ENCODE data around the gene B4GALT3.

Gene B4GALT3

GRCh38 chr1:161190962-161191521, 13.7 kb upstream of the B4GALT3 start:
- in situ Hi-C loops (cut with MboI; ENCODE audit: low sequenced_read_pairs): no loop called here

GRCh38 chr1:161189036-161189435, 11.7 kb upstream of the B4GALT3 start:
- in situ Hi-C loops (cut with MboI; ENCODE audit: low sequenced_read_pairs): no loop called here

DNA sequence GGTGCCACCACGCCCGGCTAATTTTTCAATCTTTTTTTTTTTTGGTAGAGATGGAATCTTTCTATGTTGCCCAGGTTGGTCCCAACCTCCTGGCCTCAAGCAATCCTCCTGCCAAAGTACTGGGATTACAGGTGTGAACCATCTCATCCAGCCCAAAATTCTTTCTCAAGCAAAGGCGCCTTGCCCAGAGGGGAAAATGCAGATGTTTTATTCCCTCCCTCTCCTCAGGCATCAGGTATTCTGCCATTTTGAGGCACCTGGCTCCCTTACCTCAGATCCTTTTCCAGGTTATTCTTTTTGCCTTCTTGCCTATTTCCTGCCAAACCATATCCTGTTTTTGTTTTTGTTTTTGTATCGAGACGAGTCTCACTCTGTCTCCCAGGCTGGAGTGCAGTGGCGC, 11.1 kb upstream of the B4GALT3 start:
- in situ Hi-C loops (cut with MboI; ENCODE audit: low sequenced_read_pairs): no loop called here

GRCh38 chr1:161187311-161187710, 10.0 kb upstream of the B4GALT3 start:
- in situ Hi-C loops (cut with MboI; ENCODE audit: low sequenced_read_pairs): no loop called here

DNA sequence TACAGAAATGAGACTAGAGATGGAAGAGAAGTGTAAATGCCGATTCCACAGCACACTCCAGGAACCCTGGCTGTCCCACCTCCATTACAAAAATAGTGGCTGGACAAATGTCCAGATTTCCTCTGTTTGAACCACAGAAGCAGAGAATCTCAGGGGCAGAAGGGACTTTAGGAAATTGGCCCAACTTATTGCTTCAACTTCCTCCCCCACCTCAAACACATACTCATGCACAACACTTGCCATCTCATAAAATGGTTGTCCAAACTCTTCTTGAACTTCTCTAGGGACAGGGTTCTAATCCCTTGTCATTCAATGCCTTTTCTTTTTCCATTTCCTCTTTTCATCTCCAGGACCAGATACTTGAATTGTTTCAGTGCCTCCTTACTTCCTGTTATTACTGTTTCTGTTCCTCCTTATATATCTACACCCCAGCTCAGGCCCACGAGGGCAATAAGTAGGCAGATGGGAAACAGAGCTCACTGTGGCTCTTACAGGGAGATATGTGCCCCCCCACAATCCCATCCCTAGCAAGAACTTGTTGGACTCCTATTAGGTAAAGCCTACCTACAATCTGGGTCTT, 8.5 kb upstream of the B4GALT3 start:
- in situ Hi-C loops (cut with MboI; ENCODE audit: low sequenced_read_pairs): no loop called here

DNA sequence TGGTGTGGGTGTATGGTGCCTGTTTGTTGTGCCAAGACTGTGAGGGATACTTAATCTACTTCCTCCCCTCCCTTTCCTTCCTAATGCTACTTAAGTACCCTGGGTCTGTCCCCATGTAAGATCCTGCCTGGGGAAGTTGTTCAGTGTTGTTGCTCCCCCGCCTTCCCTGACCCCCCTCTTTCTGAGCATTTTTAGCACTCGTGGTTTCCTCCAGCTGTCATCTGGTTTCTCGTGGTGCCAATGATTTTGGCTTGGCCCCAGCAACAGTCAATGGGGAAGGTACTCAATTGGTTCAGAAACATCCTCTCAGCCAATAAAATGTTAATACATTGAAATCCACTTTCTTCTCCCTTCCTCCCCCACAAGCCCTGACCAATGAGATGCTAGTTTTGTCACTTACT, 8.0 kb upstream of the B4GALT3 start:
- in situ Hi-C loops (cut with MboI; ENCODE audit: low sequenced_read_pairs): no loop called here

- in situ Hi-C loops (cut with MboI; ENCODE audit: low sequenced_read_pairs): no loop called here
These were observed 4.9 kb upstream of the B4GALT3 start for GRCh38 chr1:161182214-161182613.

- in situ Hi-C loops (cut with MboI; ENCODE audit: low sequenced_read_pairs): no loop called here
These were observed 3.3 kb upstream of the B4GALT3 start for GRCh38 chr1:161180639-161181038.

- in situ Hi-C loops (cut with MboI; ENCODE audit: low sequenced_read_pairs): no loop called here
These were observed 2.4 kb upstream of the B4GALT3 start for GRCh38 chr1:161179698-161180097.

DNA sequence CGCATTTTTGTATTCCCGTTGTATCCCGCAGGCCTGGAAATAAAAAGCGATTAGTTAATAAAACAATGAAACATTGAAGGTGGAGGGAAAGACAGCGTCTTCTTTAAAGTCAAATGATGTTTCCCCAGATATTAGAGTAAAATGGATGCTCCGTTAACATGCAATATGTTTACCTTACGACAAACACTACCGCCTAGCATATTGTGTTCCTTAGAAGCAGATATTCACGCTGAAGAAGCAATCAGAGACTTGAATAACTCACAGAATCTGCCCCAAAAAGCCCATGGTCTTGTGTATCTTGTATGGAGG, 583 bp upstream of the B4GALT3 start:
- in situ Hi-C loops (cut with MboI; ENCODE audit: low sequenced_read_pairs): no loop called here

- in situ Hi-C loops (cut with MboI; ENCODE audit: low sequenced_read_pairs): no loop called here
These were observed 717 bp downstream of the B4GALT3 start for GRCh38 chr1:161176468-161177111.

GRCh38 chr1:161175771-161176453, 1.4 kb downstream of the B4GALT3 start:
- in situ Hi-C loops (cut with MboI; ENCODE audit: low sequenced_read_pairs): no loop called here

DNA sequence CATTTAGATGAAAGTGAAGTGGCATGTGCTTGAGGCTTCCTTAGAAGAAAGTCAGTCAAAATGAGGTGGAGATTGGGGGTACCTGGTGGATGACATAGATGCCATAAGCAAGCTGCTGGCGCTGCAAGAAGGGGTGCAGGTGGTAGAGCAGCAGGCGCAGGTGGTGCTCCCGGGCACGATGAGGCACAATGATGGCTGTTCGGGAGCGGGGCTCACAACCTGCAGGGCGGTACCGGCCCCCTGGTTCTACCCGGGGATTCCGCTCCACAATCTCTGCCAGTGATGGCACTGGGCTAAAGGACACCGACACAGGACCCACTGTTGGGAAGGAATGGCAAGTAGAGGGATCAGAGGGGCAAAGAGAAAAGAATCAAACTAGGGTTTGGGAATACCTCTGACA, 2.4 kb downstream of the B4GALT3 start:
- in situ Hi-C loops (cut with MboI; ENCODE audit: low sequenced_read_pairs): no loop called here

GRCh38 chr1:161173711-161174110, 3.6 kb downstream of the B4GALT3 start:
- in situ Hi-C loops (cut with MboI; ENCODE audit: low sequenced_read_pairs): no loop called here

GRCh38 chr1:161172776-161173376, 4.4 kb downstream of the B4GALT3 start:
- in situ Hi-C loops (cut with MboI; ENCODE audit: low sequenced_read_pairs): no loop called here

DNA sequence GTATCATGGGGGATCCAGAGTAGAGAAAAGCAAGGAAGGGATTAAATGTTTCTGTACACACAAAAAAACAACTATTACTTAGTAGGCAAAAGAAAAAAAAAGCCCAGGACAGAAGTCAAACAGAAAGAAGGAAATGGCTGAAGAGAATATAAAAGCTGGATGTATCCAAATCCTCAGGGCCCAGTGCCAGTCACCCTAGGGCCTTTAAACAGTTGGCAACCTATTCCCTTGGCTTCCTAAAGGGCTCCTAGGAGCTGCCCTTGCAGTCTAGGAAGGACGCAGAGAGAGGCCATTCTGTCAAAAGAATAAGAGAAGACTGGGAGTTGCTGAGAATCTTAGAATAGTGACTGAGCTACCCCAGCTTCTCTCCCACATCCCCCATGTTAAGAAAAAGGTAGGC, 5.0 kb downstream of the B4GALT3 start:
- in situ Hi-C loops (cut with MboI; ENCODE audit: low sequenced_read_pairs): no loop called here

DNA sequence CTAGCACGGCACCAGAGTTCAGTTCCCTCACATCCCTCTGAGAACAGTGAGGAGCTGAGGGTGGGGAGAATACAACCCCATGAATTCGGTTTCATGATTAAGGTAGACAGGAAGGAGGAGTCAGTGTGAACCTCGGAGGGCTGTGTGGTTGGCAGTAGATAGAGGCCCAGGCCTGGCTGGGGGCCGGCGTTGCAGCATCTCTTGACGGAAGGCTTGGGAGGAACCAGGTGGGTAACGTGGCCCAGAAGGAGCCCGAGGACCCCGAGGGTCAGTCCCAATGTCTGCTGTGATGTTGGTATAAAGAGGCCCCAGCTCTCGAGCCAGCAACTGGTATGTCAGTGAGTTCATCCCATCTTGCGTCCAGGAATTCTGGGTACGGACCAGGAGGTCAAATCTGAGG, 5.6 kb downstream of the B4GALT3 start:
- in situ Hi-C loops (cut with MboI; ENCODE audit: low sequenced_read_pairs): no loop called here

DNA sequence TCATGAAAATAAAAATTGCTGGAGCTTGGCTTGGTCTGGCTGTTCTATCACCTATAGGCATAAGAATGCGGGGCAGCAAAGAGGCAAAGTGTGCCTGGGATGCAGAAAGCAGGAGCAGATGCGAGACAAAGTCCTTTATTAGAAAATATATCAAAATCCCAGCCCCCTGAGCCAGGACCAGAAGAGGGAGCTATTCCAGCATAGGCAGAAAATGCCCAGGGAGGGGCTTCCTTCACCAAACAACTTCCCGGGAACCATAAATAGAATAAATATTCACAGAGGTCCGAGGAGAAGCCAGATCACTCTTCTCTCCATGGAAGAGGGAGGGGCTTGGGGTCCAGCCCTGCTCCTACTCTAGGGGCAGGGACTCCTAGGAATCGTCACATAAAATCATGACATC, 6.1 kb downstream of the B4GALT3 start:
- in situ Hi-C loops (cut with MboI; ENCODE audit: low sequenced_read_pairs): no loop called here

DNA sequence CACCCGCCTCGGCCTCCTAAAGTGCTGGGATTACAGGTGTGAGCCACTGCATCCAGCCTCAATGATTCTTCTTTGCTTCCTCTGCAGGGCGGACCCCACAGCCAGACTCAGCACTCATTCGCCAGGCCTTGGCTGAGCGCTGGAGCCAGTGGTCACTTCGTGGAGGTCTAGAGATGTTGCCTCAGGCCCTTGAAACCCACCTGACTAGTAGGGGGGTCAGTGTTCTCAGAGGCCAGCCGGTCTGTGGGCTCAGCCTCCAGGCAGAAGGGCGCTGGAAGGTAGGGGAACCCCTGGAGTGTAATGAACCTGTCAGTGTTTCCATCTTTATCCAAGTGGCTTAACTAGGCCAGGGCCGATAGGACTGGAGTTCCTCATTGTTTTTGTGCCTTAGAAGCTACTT, 8.4 kb downstream of the B4GALT3 start:
- in situ Hi-C loops (cut with MboI; ENCODE audit: low sequenced_read_pairs): no loop called here

DNA sequence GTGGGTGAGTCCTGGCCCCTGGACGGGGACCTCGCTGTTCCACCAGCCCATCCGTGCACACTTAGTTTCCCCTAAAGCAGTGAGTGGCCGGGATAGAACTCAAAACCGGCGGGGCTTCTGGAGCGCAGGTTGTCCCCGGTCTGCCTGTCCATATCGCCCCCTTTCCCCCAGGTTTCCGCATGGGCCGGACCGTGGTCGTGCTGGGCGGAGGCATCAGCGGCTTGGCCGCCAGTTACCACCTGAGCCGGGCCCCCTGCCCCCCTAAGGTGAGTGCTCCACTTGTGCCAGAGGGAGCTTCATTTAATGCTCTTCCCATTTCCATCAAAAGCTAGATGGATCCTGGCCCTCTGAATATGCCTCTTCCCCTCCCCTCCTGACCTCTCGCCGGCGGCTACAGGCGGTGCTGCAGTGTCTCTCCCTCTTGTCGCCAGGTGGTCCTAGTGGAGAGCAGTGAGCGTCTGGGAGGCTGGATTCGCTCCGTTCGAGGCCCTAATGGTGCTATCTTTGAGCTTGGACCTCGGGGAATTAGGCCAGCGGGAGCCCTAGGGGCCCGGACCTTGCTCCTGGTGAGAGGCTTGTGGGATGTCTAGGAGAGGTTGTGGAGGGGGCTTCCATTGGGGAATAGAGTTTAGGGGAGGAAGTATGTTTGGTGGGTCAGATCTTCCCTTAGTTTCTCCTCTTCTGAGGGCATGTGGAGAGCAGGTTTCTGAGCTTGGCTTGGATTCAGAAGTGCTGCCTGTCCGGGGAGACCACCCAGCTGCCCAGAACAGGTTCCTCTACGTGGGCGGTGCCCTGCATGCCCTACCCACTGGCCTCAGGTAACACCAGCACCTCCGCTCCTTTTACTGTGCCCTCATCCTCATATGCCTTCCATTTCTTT, 10.4 kb downstream of the B4GALT3 start:
- in situ Hi-C loops (cut with MboI; ENCODE audit: low sequenced_read_pairs): no loop called here
